ENCODE results near the gene TANGO2. TPM values are rescaled to one million over a fixed set of nuclear protein-coding genes. Genes with fewer than 3 reads are reported as not detected.

Gene TANGO2
- polyA plus RNA-seq, 3 donors: 11.1 to 30.9 (median 20.5) TPM

DNA sequence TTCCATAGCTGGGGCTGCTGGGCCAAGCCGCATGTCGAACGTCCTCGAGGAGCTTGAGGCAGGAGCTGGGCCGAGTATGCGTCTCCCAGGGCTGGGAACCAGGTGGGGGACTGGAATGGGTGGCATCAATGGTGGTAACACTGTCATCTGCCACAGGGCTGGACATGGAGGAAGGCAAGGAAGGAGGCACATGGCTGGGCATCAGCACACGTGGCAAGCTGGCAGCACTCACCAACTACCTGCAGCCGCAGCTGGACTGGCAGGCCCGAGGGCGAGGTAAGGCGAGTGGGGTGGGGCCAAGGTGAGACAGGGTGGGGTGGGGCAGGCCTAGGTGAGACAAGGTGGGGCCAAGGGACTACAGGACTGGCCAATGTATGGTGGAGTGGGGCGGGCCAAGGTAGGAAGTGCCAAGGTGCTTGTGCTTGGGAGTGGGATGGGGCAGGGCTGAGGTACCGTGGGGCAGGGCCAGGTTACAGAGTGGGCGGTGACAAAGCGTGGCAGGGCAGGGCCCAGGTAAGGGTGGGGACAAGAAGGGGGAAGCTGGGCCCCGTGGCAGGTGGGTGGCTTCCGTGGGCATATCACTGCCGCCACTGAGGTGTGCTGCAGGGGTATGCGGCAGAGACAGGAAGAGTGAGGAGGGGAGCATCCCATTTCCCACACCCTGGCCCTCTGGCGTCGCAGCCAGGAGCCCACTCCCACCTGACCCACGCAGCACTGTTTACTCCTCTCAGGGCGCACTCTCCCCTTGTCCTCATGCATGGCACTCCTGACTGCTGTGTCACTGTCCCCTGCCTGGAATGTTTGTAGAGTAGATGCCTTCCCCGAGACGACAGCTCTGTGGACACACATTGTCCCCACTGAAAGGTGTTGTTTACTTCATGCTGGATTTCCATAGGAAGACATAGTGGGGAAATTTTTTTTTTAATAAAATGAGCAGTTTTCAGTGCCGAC is 31.7 kb downstream of the TANGO2 start:
- H3K27ac ChIP-seq (ENCODE audit: low read depth, low read length): no peak overlapping the region
- WGBS, 3 donors: 91 to 94% (median 92%) methylated on average over 25 to 26 of the region's 26 CpGs

DNA sequence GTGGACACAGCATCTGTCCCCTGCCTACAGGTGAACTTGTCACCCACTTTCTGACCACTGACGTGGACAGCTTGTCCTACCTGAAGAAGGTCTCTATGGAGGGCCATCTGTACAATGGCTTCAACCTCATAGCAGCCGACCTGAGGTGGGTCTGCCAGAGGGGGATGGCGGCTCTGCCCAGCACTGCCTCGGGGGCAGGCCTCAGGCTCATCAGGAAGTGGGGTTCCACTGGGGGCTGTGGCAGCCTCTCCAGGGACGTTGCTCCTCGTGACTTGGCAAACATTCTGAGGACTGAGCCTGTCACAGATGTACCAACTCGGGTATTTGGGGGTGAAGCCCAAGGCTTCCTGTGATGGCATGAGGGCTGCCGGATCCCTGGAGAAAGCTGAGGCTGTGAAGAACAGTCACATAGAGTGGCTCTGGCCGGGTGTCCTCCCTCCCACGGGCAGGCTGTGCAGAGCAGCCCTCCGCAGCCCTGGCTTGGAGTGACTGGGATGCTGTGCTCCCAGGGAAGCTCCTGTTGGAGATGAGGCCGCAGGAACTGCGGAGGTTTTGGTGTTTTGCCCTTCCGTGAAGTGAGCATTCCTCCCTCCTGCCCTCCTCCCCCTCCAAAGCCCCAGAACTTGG is 32.6 kb downstream of the TANGO2 start:
- H3K27ac ChIP-seq (ENCODE audit: low read depth, low read length): no peak overlapping the region
- WGBS, 3 donors: 83 to 87% (median 86%) methylated on average over 14 of the region's 14 CpGs

DNA sequence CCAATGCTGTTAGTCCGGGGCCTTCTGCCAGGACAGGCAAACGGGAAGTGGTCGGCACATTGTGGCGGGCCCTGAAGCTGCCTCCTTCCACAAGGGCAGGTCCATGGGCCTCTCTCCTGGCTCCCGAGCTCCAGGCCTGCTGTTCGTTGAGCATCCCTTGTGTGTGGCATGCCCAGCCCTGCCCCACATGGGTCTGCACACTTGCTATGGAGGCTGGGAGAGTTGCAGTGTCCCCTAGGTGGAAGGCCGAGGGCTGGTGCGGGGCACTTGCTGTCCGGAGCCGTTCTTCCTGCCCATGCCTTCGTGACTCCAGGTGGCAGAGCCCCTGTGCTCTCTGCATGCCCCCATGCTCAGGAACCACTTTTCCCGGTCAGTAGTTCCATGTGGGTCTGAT is 33.1 kb downstream of the TANGO2 start:
- H3K27ac ChIP-seq (ENCODE audit: low read depth, low read length): no peak overlapping the region
- 76 to 91% (median 84%) methylated on average over 12 of the region's 12 CpGs for WGBS, 3 donors

GRCh38 chr22:20054485-20054884 is 33.6 kb downstream of the TANGO2 start:
- no peak overlapping the region for H3K27ac ChIP-seq (ENCODE audit: low read depth, low read length)
- 88 to 97% (median 95%) methylated on average over 6 of the region's 6 CpGs for WGBS, 3 donors

DNA sequence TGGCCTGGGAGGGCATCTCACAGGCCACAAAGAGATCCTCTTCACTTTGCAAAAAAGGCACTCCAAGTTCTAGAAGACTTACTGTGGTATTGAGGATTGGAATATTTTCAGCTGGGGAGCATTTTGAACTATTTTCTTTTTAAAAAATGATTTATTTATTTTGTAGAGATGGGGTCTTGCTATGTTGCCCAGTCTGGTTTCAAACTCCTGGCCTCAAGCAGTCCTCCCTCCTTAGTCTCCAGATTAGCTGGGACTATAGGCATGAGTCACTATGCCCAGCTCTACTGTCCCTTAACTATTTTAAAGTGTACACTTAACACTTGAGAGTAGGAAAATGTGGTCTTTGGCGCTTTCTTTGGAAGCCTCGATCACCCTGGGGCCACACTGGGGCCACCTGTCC is 34.2 kb downstream of the TANGO2 start:
- 94 to 97% (median 96%) methylated on average over 2 of the region's 2 CpGs for WGBS, 3 donors
- H3K27ac ChIP-seq (ENCODE audit: low read depth, low read length): no peak overlapping the region

DNA sequence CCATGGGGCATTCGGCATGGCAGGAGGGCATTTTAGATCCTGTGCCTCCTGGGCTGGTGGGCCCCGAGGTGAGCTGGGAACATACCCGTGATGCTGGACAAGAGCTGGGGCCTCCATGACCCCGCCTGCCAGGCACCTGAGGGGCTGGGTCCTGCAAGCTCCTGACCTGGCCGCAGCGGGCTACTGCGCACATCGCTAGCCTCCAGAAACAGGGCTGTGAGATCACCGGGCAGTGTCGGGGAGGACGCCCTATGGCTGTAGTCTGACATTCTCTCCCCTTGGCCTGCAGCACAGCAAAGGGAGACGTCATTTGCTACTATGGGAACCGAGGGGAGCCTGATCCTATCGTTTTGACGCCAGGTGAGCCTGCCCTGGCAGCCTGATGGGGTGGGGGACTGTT is 34.7 kb downstream of the TANGO2 start:
- WGBS, 3 donors: 94 to 96% (median 95%) methylated on average over 12 to 15 of the region's 15 CpGs

GRCh38 chr22:20056161-20056560 is 35.3 kb downstream of the TANGO2 start:
- 85 to 91% (median 85%) methylated on average over 10 of the region's 10 CpGs for WGBS, 3 donors
- H3K27ac ChIP-seq (ENCODE audit: low read depth, low read length): no peak overlapping the region

More for the DNA sequence above, 34.7 kb downstream of the TANGO2 start:
- no peak overlapping the region for H3K27ac ChIP-seq (ENCODE audit: low read depth, low read length)

DNA sequence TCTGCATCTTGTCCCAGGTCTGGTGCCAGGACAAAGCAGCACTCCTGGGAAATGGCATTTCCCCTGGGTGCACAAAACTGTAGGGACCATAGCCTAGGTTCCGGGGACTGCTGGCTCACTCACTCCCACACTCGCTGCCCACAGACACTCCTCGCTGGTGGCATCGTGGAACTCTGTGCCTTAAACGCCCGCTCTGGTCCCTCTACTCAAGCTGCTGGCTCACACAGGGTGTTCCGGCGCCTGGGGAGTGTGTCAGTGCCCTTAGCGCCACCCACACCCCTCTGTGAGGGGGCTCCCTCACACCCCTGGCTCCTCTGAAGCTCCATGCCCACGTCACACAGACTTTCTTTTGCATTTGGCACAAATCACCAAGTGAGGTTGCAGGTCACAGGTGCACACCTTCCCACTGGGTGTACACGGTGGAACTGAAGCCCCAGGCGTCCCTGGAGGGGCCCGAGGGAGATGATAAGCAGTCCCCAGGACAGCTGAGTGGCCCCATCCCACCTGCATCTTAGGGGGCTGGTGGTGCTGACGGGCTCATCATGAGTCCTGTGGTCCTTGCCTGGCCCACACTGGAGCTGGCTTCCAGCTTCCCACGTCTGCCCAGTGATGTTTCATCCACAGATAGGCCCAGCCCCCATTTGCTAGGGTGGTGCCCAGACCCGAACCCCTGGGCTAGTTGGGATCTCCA is 35.9 kb downstream of the TANGO2 start:
- H3K27ac ChIP-seq (ENCODE audit: low read depth, low read length): peak overlapping the region; percentile 3
- whole genome bisulfite sequencing, 3 donors: 72 to 95% (median 93%) methylated on average over 16 of the region's 16 CpGs

DNA sequence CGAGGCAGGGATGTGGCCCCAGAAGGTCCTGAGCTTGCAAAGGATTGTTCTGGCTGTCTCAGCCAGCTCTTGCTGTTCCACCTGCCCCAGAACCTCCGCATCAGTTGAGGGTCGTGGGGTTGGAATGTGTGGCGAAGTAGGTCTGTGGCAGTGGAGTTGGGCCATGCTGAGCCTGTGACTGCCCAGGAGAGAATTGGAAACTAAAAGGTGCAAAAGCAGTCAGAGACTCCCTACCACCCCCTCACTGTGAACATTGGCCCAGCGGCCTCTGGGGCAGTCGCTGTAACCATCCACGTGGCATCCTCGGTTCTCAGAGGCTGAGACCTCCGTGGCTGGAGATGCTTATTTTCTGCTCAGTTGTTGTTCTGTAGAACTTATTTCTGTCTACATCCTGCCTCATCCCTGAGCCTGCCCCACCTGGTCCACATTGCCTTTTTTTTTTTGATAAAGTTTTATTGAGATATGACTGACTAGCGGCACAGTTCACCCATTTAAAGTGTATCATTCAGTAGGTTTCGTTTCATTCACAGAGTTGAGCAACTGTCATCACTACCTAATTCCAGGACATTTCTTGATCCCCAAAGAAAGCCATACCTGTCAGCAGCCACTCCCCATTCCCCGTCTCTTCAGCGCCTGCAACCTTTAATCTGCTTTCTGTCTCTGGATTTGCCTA is 36.8 kb downstream of the TANGO2 start:
- 95 to 99% (median 96%) methylated on average over 13 of the region's 13 CpGs for WGBS, 3 donors
- H3K27ac ChIP-seq (ENCODE audit: low read depth, low read length): no peak overlapping the region

GRCh38 chr22:20058989-20059770 is 38.3 kb downstream of the TANGO2 start:
- WGBS, 3 donors: 81 to 93% (median 88%) methylated on average over 10 of the region's 10 CpGs
- no peak overlapping the region for H3K27ac ChIP-seq (ENCODE audit: low read depth, low read length)

DNA sequence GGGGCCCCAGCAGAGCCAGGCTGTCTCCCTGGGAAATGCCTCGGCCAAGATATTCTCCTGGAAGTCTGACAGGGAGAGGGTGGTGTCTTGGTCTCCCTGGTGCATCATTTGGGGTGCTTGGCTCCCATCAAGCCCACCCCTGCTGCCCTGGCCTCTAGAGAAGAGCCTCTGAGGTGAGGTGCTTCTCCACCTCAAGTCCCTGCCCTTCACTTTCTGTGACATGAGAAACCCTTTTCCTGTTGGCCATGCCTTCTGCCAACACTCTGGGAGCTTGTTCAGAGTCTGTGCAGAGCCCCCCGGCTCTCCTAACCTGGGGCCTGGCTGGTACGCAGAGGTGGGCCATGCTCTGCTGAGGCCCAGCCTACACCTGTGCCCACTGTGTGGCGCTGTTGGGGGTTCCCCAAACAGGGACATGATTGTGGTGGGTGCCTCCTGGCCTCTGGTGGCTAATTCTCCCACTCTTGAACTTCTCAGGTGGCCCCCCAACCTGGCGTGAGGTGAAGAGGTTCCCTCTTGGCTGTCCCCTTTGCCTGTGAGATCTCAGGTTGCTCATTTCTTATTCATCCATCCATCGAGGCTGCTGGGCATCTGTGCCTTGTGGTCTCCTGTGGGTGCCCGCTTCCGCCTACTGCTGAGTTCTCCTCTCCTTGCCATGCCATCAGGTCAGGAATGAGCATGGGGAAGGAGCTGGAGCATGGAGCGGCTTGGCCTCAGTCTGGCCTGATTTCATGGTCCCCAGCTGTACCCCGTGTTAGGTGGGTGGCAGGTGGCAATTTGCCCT is 40.0 kb downstream of the TANGO2 start:
- H3K27ac ChIP-seq (ENCODE audit: low read depth, low read length): no peak overlapping the region
- 88 to 96% (median 92%) methylated on average over 10 of the region's 10 CpGs for WGBS, 3 donors

DNA sequence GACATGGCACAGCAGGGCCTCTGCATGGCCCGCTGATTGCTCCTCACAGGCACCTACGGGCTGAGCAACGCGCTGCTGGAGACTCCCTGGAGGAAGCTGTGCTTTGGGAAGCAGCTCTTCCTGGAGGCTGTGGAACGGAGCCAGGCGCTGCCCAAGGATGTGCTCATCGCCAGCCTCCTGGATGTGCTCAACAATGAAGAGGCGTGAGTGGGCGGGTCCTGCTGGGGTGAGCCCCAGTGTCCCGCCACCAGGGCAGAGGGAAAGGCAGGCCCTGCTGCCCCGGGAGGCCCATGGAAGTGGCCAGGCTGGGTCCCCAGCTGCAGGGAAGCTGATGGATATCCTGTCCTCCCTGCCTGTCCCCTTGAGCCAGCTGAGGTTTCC is 40.6 kb downstream of the TANGO2 start:
- 68 to 95% (median 85%) methylated on average over 11 of the region's 11 CpGs for WGBS, 3 donors
- no peak overlapping the region for H3K27ac ChIP-seq (ENCODE audit: low read depth, low read length)

DNA sequence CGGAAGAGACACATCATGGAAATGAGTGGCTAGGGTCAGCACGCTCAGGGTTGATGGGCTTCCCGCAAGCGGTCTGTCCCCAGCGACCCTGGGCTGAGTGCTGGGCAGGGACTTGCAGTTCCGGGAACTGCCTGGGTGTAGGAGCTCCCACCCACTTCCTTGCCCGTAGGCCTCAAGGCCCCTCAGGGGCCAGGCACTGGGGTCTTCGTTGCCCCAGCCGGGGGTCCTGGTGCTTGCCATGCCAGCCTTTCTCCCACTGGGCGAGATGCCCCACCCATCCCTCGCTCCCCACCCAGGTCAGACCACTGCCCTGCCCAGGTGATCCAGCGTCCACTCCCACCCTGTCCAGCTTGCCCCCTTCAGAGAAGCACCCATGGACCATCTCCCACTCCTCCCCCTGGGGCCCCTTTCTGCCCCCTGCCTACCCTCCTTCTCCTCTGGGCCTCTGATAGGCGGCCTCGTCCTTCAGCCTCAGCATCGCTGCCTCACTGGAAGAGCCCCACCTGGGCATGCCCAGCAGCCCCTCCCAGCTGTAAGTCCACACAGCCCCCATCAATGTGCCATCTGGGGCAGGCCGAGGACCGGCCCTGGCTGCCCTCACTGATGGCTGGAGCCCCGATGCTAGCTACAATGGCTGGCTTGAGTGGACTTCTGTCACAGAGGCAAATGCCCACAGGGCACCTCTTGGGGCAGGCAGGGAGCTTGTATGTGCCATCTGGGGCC is 41.3 kb downstream of the TANGO2 start:
- H3K27ac ChIP-seq (ENCODE audit: low read depth, low read length): no peak overlapping the region
- 88 to 92% (median 92%) methylated on average over 18 of the region's 18 CpGs for WGBS, 3 donors

DNA sequence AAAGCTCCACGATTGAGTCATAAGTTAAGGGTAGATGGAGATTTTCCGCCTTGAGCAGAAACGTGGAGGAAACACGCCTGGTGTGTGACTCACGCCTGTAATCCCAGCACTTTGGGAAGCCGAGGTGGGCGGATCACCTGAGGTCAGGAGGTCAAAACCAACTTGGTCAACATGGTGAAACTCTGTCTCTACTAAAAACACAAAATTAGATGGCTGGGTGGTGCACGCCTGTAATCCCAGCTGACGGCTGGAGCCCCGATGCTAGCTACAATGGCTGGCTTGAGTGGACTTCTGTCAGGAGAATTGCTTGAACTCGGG is 41.8 kb downstream of the TANGO2 start:
- 86 to 89% (median 88%) methylated on average over 11 of the region's 11 CpGs for WGBS, 3 donors

DNA sequence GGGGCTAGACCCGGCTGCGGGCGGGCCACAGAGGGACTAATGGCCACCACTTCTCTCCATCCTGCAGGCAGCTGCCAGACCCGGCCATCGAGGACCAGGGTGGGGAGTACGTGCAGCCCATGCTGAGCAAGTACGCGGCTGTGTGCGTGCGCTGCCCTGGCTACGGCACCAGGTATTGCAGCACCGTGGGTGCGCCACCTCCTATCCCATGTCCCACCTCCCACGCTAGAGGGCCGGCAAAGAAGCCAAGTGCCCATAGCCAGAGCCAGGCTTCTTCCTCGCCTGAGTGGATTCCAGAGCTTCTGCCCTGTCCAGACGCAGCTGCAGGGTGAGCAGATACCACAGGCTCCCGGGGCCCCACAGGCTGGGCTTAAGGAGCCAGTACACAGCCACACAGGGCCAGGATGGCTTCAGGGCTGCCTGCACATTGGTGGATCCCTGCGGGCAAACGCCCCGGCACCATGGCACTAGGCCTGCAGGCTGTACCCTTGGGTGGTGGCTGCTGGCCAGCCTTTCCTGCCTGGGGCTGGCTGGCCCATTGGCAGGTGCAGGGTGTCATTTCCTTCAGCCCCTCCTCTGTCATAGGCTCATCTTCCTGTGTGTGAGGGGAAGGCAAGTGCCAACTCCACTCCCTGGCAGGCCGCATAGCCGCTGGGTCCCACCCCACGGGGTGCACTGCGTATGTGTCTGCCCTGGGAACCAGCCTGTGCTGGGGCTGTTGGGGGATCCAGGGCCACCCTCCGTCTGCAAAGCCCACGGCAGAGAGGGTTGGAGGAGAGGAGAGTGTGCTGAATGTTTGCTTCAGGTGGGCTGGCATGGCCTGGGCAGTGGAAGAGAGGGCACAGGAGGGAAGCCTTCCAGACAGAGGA is 42.6 kb downstream of the TANGO2 start:
- H3K27ac ChIP-seq (ENCODE audit: low read depth, low read length): no peak overlapping the region
- WGBS, 3 donors: 92 to 94% (median 93%) methylated on average over 27 of the region's 27 CpGs

More for the DNA sequence above, 41.8 kb downstream of the TANGO2 start:
- H3K27ac ChIP-seq (ENCODE audit: low read depth, low read length): no peak overlapping the region

DNA sequence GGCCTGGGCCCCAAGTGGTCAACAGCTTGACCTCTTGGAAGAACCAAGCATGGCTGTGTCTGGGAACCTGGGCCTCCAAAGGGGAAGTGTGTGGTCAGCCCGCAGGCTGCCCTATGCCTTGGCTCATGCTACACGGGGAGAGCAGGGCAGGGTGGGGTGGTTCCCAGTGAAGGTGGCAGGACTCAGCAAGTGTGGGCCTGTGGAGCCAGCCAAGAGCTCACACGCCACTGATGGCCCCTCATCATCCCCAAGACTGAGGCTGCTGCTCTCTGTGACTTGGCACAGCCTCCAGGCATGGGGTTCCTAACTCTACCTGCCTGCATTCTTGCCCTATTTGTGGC is 43.2 kb downstream of the TANGO2 start:
- no peak overlapping the region for H3K27ac ChIP-seq (ENCODE audit: low read depth, low read length)
- 77 to 85% (median 83%) methylated on average over 2 to 3 of the region's 3 CpGs for WGBS, 3 donors
